Trophoblast cell (in vitro differentiated cells and primary cell): ENCODE measurements around the gene CLASP1.
"Not testable (repeated sequence)": the region's sequence is repeated elsewhere in the genome, so short reads cannot be mapped to it uniquely, and the experiment has no call there.

Experiments
- DNase-seq, 2 donors: peaks; one replicate each; pipeline ENCODE4 v3.0.0-alpha.2; 2016
- H2AFZ ChIP-seq: 2 replicates; pipeline ENCODE4 v1.6.1; 2013; ENCODE audit warnings: low read length, moderate library complexity, mild to moderate bottlenecking; ENCODE audit not compliant: insufficient read depth, poor library complexity
- H2AK5ac ChIP-seq: 2 replicates; pipeline ENCODE4 v1.6.1; 2013; ENCODE audit warnings: mild to moderate bottlenecking, low read length
- H2BK120ac ChIP-seq: 2 replicates; pipeline ENCODE4 v1.6.1; 2013; ENCODE audit warnings: low read length, mild to moderate bottlenecking, moderate library complexity; ENCODE audit not compliant: insufficient read depth, poor library complexity
- H2BK12ac ChIP-seq: 2 replicates; pipeline ENCODE4 v1.6.1; 2013; ENCODE audit warnings: mild to moderate bottlenecking, low read length, moderate library complexity
- H2BK5ac ChIP-seq: 2 replicates; pipeline ENCODE4 v1.6.1; 2013; ENCODE audit warnings: low read length, low read depth, moderate library complexity, mild to moderate bottlenecking; ENCODE audit not compliant: poor library complexity
- H3K14ac ChIP-seq: 2 replicates; pipeline ENCODE4 v1.6.1; 2013; ENCODE audit warnings: mild to moderate bottlenecking, low read length
- H3K18ac ChIP-seq: 2 replicates; pipeline ENCODE4 v1.6.1; 2013; ENCODE audit warnings: mild to moderate bottlenecking, low read length
- H3K23ac ChIP-seq: 2 replicates; pipeline ENCODE4 v1.6.1; 2013; ENCODE audit warnings: low read length
- H3K27ac ChIP-seq: 2 replicates; pipeline ENCODE4 v1.5.1; 2013; ENCODE audit warnings: low read depth, mild to moderate bottlenecking, inconsistent platforms, low read length, moderate library complexity
- H3K27me3 ChIP-seq: 2 replicates; pipeline ENCODE4 v1.6.1; 2013; ENCODE audit warnings: inconsistent platforms, mild to moderate bottlenecking, low read length, moderate library complexity; ENCODE audit not compliant: insufficient read depth
- H3K36me3 ChIP-seq, 2 experiments: 1 replicate in 1 of 2; 2 replicates in 1 of 2; pipeline ENCODE4 v1.6.1; 2013; ENCODE audit warnings: low read length in 2 of 2, mild to moderate bottlenecking in 2 of 2, moderate library complexity in 1 of 2; ENCODE audit not compliant: insufficient read depth in 2 of 2, control insufficient read depth in 1 of 2
- H3K4ac ChIP-seq: 2 replicates; pipeline ENCODE4 v1.6.1; 2013; ENCODE audit warnings: low read depth, mild to moderate bottlenecking, low read length, moderate library complexity
- H3K4me1 ChIP-seq, 2 experiments: 1 replicate in 1 of 2; 2 replicates in 1 of 2; pipeline ENCODE4 v1.6.1; 2013; ENCODE audit warnings: low read length in 2 of 2, mild to moderate bottlenecking in 2 of 2, moderate library complexity in 1 of 2; ENCODE audit not compliant: insufficient read depth in 2 of 2, control insufficient read depth in 1 of 2
- H3K4me2 ChIP-seq: 2 replicates; pipeline ENCODE4 v1.6.1; 2013; ENCODE audit warnings: inconsistent platforms, mild to moderate bottlenecking, low read length, moderate library complexity
- H3K4me3 ChIP-seq: 2 replicates; pipeline ENCODE4 v1.5.1; 2013; ENCODE audit warnings: mild to moderate bottlenecking, low read depth, low read length, inconsistent platforms
- H3K79me1 ChIP-seq: one replicate; pipeline ENCODE4 v1.6.1; 2013; ENCODE audit warnings: low read length
- H3K79me2 ChIP-seq: 2 replicates; pipeline ENCODE4 v1.6.1; 2013; ENCODE audit warnings: low read length, mild to moderate bottlenecking; ENCODE audit not compliant: control insufficient read depth, insufficient read depth, poor library complexity
- H3K9ac ChIP-seq: 2 replicates; pipeline ENCODE4 v1.6.1; 2013; ENCODE audit warnings: mild to moderate bottlenecking, low read length
- H3K9me3 ChIP-seq: 2 replicates; pipeline ENCODE4 v1.6.1; 2013; ENCODE audit warnings: low read depth, mild to moderate bottlenecking, control low read depth, inconsistent platforms, low read length; ENCODE audit not compliant: insufficient read depth
- H4K12ac ChIP-seq: 2 replicates; pipeline ENCODE4 v1.6.1; 2013; ENCODE audit warnings: low read depth, mild to moderate bottlenecking, low read length, moderate library complexity
- H4K8ac ChIP-seq: 2 replicates; pipeline ENCODE4 v1.6.1; 2013; ENCODE audit warnings: low read depth, mild to moderate bottlenecking, low read length, moderate library complexity
- H4K91ac ChIP-seq: one replicate; pipeline ENCODE4 v1.6.1; 2013; ENCODE audit warnings: low read depth, mild to moderate bottlenecking, low read length, moderate library complexity
- WGBS: extraction: QIAGEN DNeasy Blood & Tissue Kit; methylation state at CpG from one replicate; pipeline ENCODE4 v1.1.7; 2013; ENCODE audit warnings: missing lambda C conversion rate; ENCODE audit not compliant: insufficient read length, insufficient coverage; ENCODE audit errors: extremely low coverage; 5-methylcytosine and 5-hydroxymethylcytosine counted together

Gene CLASP1

DNA sequence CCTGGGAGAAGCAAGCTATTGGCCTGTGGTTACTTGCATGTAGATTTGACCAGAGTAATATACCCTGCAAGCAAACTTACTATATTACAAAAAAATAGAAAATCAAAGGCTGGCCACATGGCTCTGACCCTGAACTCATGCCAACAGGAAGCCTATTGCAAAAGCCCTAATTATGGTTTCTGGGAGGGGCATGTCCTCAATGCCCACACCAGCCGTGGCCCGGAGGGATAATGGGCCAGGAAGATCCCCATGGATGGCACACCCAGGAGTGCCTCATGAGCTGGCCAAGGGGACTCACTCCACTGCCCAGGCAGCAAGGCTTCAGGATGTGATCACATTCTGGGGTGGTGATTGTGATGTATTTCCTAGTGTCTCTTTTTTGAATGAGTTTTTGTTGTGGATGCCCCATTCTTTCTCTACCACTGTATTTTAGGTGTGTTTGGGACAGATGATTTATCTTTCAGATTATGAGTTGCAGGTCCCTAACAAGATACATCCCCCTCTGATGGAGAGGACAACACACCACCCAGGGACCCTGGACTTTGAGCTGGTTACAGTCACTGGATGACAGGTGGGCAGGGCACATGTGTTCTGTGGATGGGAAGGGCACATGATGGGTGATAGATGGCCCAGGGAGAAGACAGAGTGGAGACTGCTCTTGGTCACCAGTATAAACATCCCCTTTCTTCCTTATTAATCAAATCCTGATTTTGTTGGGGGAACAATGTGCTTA lies 345.6 kb downstream of the CLASP1 start:
- H3K79me2 ChIP-seq = no peaks in the 10 kb centered on the region
- H2AFZ ChIP-seq = no peak overlapping the region
- H2BK120ac ChIP-seq = no peak overlapping the region
- H4K8ac ChIP-seq = no peak overlapping the region
- DNase-seq = no peak
- no CpG with 5 or more reads among the region's 2 CpGs for WGBS
- no peaks in the 10 kb centered on the region for H3K79me1 ChIP-seq
- H3K23ac ChIP-seq = no peak overlapping the region
- H2AK5ac ChIP-seq = no peak overlapping the region
- no peaks in the 10 kb centered on the region for H3K4me1 ChIP-seq
- no peak overlapping the region for H2BK12ac ChIP-seq
- H4K91ac ChIP-seq = no peak overlapping the region
- H3K9ac ChIP-seq = no peak overlapping the region
- H3K18ac ChIP-seq = no peak overlapping the region
- no peaks in the 10 kb centered on the region for H3K9me3 ChIP-seq
- no peak overlapping the region for H3K4me3 ChIP-seq
- no peak overlapping the region for H2BK5ac ChIP-seq
- H3K14ac ChIP-seq = no peak overlapping the region
- H3K36me3 ChIP-seq = no peaks in the 10 kb centered on the region
- no peak overlapping the region for H3K4ac ChIP-seq
- no peak overlapping the region for H3K4me2 ChIP-seq
- no peaks in the 10 kb centered on the region for H3K27me3 ChIP-seq
- no peak overlapping the region for H3K27ac ChIP-seq
- H4K12ac ChIP-seq = no peak overlapping the region

DNA sequence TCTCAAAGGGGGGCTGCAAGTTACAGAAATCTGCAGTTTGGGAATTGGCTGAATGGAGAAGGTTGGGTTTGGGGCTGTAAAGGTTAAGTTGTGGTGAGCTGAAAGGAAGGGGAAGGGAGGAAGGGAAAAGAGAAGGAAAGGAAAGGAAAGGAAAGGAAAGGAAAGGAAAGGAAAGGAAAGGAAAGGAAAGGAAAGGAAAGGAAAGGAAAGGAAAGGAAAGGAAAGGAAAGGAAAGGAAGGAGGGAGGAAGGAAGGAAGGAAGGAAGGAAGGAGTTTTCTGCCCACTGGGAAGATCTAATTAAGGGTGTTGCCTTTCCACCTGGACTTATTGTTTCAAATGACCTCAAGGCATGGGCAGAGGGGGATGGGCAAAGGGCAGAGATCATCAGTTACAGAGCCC lies 348.1 kb downstream of the CLASP1 start:
- not testable (repeated sequence) for H3K79me1 ChIP-seq, H2BK5ac ChIP-seq, H2BK12ac ChIP-seq, H2AK5ac ChIP-seq, H4K91ac ChIP-seq, H3K18ac ChIP-seq, H3K9ac ChIP-seq, H3K4me3 ChIP-seq, H2AFZ ChIP-seq, H3K4me2 ChIP-seq, H4K8ac ChIP-seq, H4K12ac ChIP-seq, H3K14ac ChIP-seq, H3K4ac ChIP-seq, H3K23ac ChIP-seq, H2BK120ac ChIP-seq, DNase-seq, H3K27me3 ChIP-seq, H3K9me3 ChIP-seq, H3K27ac ChIP-seq, H3K4me1 ChIP-seq, H3K79me2 ChIP-seq, H3K36me3 ChIP-seq

DNA sequence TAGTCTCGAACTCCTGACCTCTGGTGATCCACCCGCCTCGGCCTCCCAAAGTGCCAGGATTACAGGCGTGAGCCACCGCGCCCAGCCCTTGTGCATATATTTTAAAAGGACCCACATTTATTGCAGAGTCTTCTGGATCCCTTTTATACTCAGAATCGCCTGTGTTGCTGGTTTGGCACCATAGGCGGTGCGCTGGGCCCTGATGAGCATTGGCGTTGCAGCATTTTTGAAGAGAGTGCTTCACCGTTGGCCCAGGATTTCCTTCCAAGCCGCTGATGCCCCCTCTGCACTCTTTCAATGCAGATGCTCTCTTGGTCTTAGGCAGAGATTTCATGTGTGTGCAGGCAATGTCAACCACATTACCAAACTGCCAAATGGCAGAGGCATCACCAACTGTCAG lies 350.8 kb downstream of the CLASP1 start:
- Histone ChIP-seq H4K8ac (no peak overlapping the region), H4K91ac (no peak overlapping the region), H3K23ac (no peak overlapping the region), H3K9me3 (peaks cover 2% of the 10 kb centered on the region), H2AFZ (no peak overlapping the region), H3K36me3 (no peaks in the 10 kb centered on the region), H3K4me2 (no peak overlapping the region), H3K9ac (no peak overlapping the region), H3K79me2 (no peaks in the 10 kb centered on the region), H2BK120ac (no peak overlapping the region), H3K4me3 (no peak overlapping the region), H3K4me1 (no peaks in the 10 kb centered on the region), H2BK5ac (no peak overlapping the region), H2BK12ac (no peak overlapping the region), H3K27me3 (no peaks in the 10 kb centered on the region), H3K18ac (no peak overlapping the region), H3K79me1 (no peaks in the 10 kb centered on the region), H3K27ac (no peak overlapping the region), H2AK5ac (no peak overlapping the region), H3K14ac (no peak overlapping the region), H3K4ac (no peak overlapping the region), H4K12ac (no peak overlapping the region)
- no peak for DNase-seq
- no CpG with 5 or more reads among the region's 12 CpGs for WGBS

DNA sequence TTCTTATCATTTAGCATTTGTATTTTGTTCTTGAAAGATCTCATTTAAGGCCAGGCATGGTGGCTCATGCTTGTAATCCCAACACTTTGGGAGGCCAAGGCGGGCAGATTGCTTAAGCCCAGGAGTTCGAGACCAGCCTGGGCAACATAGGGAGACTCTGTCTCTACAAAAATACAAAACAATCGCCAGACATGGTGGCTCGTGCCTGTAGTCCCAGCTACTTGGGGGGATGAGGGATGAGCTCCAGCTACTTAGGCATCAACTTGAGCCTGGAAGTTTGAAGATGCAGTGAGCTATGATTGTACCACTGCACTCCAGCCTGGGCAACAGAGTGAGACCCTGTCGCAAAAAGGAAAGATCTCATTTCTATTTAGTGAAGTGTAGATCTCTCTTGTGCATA lies 351.4 kb downstream of the CLASP1 start:
- not testable (repeated sequence) for H2AK5ac ChIP-seq, H2BK120ac ChIP-seq, H2AFZ ChIP-seq, H3K4me3 ChIP-seq, H3K4ac ChIP-seq, H4K12ac ChIP-seq, H3K4me1 ChIP-seq, H3K27ac ChIP-seq, DNase-seq, H2BK12ac ChIP-seq, H3K79me1 ChIP-seq, H2BK5ac ChIP-seq, H3K4me2 ChIP-seq, H4K8ac ChIP-seq, H4K91ac ChIP-seq, H3K9ac ChIP-seq, H3K18ac ChIP-seq, H3K27me3 ChIP-seq, H3K79me2 ChIP-seq, H3K36me3 ChIP-seq, H3K14ac ChIP-seq, H3K9me3 ChIP-seq, H3K23ac ChIP-seq
- no CpG with 5 or more reads among the region's 5 CpGs for WGBS
